Activated CD4-positive, alpha-beta T cell treated with anti-CD3 and anti-CD28 coated beads for 36 hours (primary cell): Measurements from ENCODE around the gene USPL1. TPM values are rescaled to one million over a fixed set of nuclear protein-coding genes. Genes with fewer than 3 reads are reported as not detected.
"Not testable (repeated sequence)": the region's sequence is repeated elsewhere in the genome, so short reads cannot be mapped to it uniquely, and the experiment has no call there.

Experiments used
- ATAC-seq: fragments of 200-7000 bp; cut with Tn5 transposase; one replicate; pipeline ENCODE4 v1.10.0; 2021; ENCODE audit warnings: mild to moderate bottlenecking, moderate library complexity
- CTCF ChIA-PET: fragments of 350-600 bp; sonication (Branson Sonifier 250); formaldehyde crosslinking; loops from one replicate; lab custom pipeline; 2021; ENCODE audit warnings: antibody characterized with exemption; lab: Charles Lee
- POLR2A ChIA-PET: fragments of 350-600 bp; sonication (Branson Sonifier 250); formaldehyde crosslinking; loops from one replicate; lab custom pipeline; 2021; ENCODE audit warnings: antibody characterized with exemption, inconsistent platforms; lab: Charles Lee
- DNase-seq: peaks from one replicate; pipeline ENCODE4 v3.0.0-alpha.2; 2020
- H3K27ac Mint-ChIP-seq: one replicate; pipeline ENCODE4 v1.8.0; 2021; ENCODE audit warnings: mixed read lengths
- H3K27me3 Mint-ChIP-seq: one replicate; pipeline ENCODE4 v1.8.0; 2021; ENCODE audit warnings: mixed read lengths
- H3K36me3 Mint-ChIP-seq: one replicate; pipeline ENCODE4 v1.8.0; 2021; ENCODE audit warnings: low read depth, mixed read lengths
- H3K4me1 Mint-ChIP-seq: one replicate; pipeline ENCODE4 v1.8.0; 2021; ENCODE audit warnings: mixed read lengths
- H3K4me3 Mint-ChIP-seq: one replicate; pipeline ENCODE4 v1.8.0; 2021; ENCODE audit warnings: mild to moderate bottlenecking, moderate library complexity, mixed read lengths
- H3K9me3 Mint-ChIP-seq: one replicate; pipeline ENCODE4 v1.8.0; 2021; ENCODE audit warnings: low read depth, mixed read lengths
- intact Hi-C, 2 experiments: fragments of 100-400 bp; cut with DNase I in 1 of 2; cut with micrococcal nuclease in 1 of 2; formaldehyde crosslinking; loops; one replicate each; pipeline versions ENCODE4 v1.14.2 to v1.15.1; 2022 to 2024; cut with DNase I, micrococcal nuclease
- total RNA-seq, 2 experiments: library from RNA; stranded (reverse); gene quantifications; one replicate each; pipeline ENCODE4 v1.2.3, GENCODE V29; 2021

USPL1 gene
- total RNA-seq, 2 experiments from 2014 or later = 14.8 to 16.9 TPM

GRCh38 chr13:30629527-30629926 lies 11.8 kb downstream of the USPL1 start:
- peaks cover 44% of the 10 kb centered on the region for H3K4me1 Mint-ChIP-seq
- ATAC-seq (no peak), DNase-seq (no peak)
- H3K27me3 Mint-ChIP-seq = no peaks in the 10 kb centered on the region
- ChIA-PET POLR2A (interaction anchor here (0.7 kb wide), 1 partner anchor 107 kb away, joined by 5 read pairs; no protein-coding TSS in a partner anchor), CTCF (interaction anchor here (0.5 to 1.5 kb wide), 2 partner anchors 9 to 499 kb away, joined by 3 read pairs; no protein-coding TSS in a partner anchor)
- H3K27ac Mint-ChIP-seq = no peak overlapping the region
- H3K4me3 Mint-ChIP-seq = no peak overlapping the region
- intact Hi-C loops = no loop called here
- peaks cover 56% of the 10 kb centered on the region for H3K36me3 Mint-ChIP-seq
- peaks cover 4% of the 10 kb centered on the region for H3K9me3 Mint-ChIP-seq

GRCh38 chr13:30633861-30634260 lies 16.1 kb downstream of the USPL1 start:
- CTCF ChIA-PET = interaction anchor here (1.1 kb wide), 1 partner anchor 11 kb away, joined by 5 read pairs; no protein-coding TSS in a partner anchor
- H3K9me3 Mint-ChIP-seq = peaks cover 4% of the 10 kb centered on the region
- POLR2A ChIA-PET = no interaction called here
- ATAC-seq = no peak
- peaks cover 48% of the 10 kb centered on the region for H3K4me1 Mint-ChIP-seq
- H3K36me3 Mint-ChIP-seq = peaks cover 66% of the 10 kb centered on the region
- DNase-seq = no peak
- intact Hi-C loops = no loop called here
- no peaks in the 10 kb centered on the region for H3K27me3 Mint-ChIP-seq
- H3K4me3 Mint-ChIP-seq = no peak overlapping the region
- H3K27ac Mint-ChIP-seq = no peak overlapping the region

GRCh38 chr13:30634838-30635237 lies 17.1 kb downstream of the USPL1 start:
- no peak for DNase-seq

GRCh38 chr13:30638301-30638700 lies 20.6 kb downstream of the USPL1 start:
- Mint-ChIP-seq H3K36me3 (peaks cover 56% of the 10 kb centered on the region), H3K27me3 (no peaks in the 10 kb centered on the region), H3K27ac (no peak overlapping the region), H3K4me3 (no peak overlapping the region), H3K4me1 (peaks cover 36% of the 10 kb centered on the region), H3K9me3 (peaks cover 4% of the 10 kb centered on the region)
- ChIA-PET CTCF (interaction anchor here (1.4 kb wide), 1 partner anchor 8 kb away, joined by 3 read pairs; no protein-coding TSS in a partner anchor), POLR2A (no interaction called here)
- ATAC-seq = no peak
- intact Hi-C loops = no loop called here
- DNase-seq = no peak

More at GRCh38 chr13:30634838-30635237, 17.1 kb downstream of the USPL1 start:
- Mint-ChIP-seq H3K4me1 (peaks cover 46% of the 10 kb centered on the region), H3K36me3 (peaks cover 61% of the 10 kb centered on the region), H3K27me3 (no peaks in the 10 kb centered on the region), H3K9me3 (peaks cover 4% of the 10 kb centered on the region), H3K4me3 (no peak overlapping the region), H3K27ac (no peak overlapping the region)
- ATAC-seq = no peak
- ChIA-PET POLR2A (interaction anchor here (0.7 kb wide), 1 partner anchor 168 kb away, joined by 3 read pairs; no protein-coding TSS in a partner anchor), CTCF (interaction anchor here (0.6 to 1.5 kb wide), 5 partner anchors 9 to 66 kb away, joined by 3 to 7 read pairs (median 3); no protein-coding TSS in a partner anchor)
- intact Hi-C loops = no loop called here

GRCh38 chr13:30639671-30640070 lies 22.0 kb downstream of the USPL1 start:
- Mint-ChIP-seq H3K4me3 (no peak overlapping the region), H3K4me1 (peaks cover 27% of the 10 kb centered on the region), H3K36me3 (peaks cover 50% of the 10 kb centered on the region), H3K9me3 (no peaks in the 10 kb centered on the region), H3K27me3 (no peaks in the 10 kb centered on the region), H3K27ac (no peak overlapping the region)
- ATAC-seq (no peak), DNase-seq (no peak)
- intact Hi-C loops = no loop called here
- ChIA-PET POLR2A (no interaction called here), CTCF (interaction anchor here (1.4 kb wide), 1 partner anchor 18 kb away, joined by 3 read pairs; no protein-coding TSS in a partner anchor)

- H3K4me1 Mint-ChIP-seq = peaks cover 14% of the 10 kb centered on the region
- intact Hi-C loops, DNase-seq, H3K27me3 Mint-ChIP-seq, ATAC-seq, POLR2A ChIA-PET, H3K27ac Mint-ChIP-seq, H3K4me3 Mint-ChIP-seq, H3K9me3 Mint-ChIP-seq, CTCF ChIA-PET: not testable (repeated sequence)
- H3K36me3 Mint-ChIP-seq = peaks cover 44% of the 10 kb centered on the region
These were observed 23.5 kb downstream of the USPL1 start for GRCh38 chr13:30641173-30641572.

GRCh38 chr13:30645629-30646028 lies 27.9 kb downstream of the USPL1 start:
- ATAC-seq = no peak
- POLR2A ChIA-PET = no interaction called here
- peaks cover 6% of the 10 kb centered on the region for H3K4me1 Mint-ChIP-seq
- no peaks in the 10 kb centered on the region for H3K9me3 Mint-ChIP-seq
- intact Hi-C loops = no loop called here
- H3K27me3 Mint-ChIP-seq = no peaks in the 10 kb centered on the region
- no peak overlapping the region for H3K4me3 Mint-ChIP-seq
- CTCF ChIA-PET = interaction anchor here (1.1 to 1.3 kb wide), 3 partner anchors 10 to 158 kb away, joined by 3 to 7 read pairs (median 4); no protein-coding TSS in a partner anchor
- H3K36me3 Mint-ChIP-seq = peaks cover 50% of the 10 kb centered on the region
- DNase-seq = no peak
- H3K27ac Mint-ChIP-seq = no peak overlapping the region

- Mint-ChIP-seq H3K27me3 (no peaks in the 10 kb centered on the region), H3K36me3 (peaks cover 46% of the 10 kb centered on the region), H3K4me1 (peaks cover 7% of the 10 kb centered on the region), H3K9me3 (no peaks in the 10 kb centered on the region), H3K27ac (peak overlapping the region; percentile 64), H3K4me3 (no peak overlapping the region)
- intact Hi-C loops = no loop called here
- POLR2A ChIA-PET = no interaction called here
- DNase-seq (no peak), ATAC-seq (no peak)
- CTCF ChIA-PET = interaction anchor here (0.9 kb wide), 1 partner anchor 50 kb away, joined by 3 read pairs; no protein-coding TSS in a partner anchor
These were observed 29.7 kb downstream of the USPL1 start for GRCh38 chr13:30647420-30647819.

- peaks cover 12% of the 10 kb centered on the region for H3K4me1 Mint-ChIP-seq
- no peak for ATAC-seq
- H3K9me3 Mint-ChIP-seq = no peaks in the 10 kb centered on the region
- peak overlapping the region; percentile 32 for H3K27ac Mint-ChIP-seq
- H3K36me3 Mint-ChIP-seq = peaks cover 50% of the 10 kb centered on the region
- no peak overlapping the region for H3K4me3 Mint-ChIP-seq
- no peak for DNase-seq
- intact Hi-C loops = no loop called here
- CTCF ChIA-PET = interaction anchor here (0.5 to 1.6 kb wide), 3 partner anchors 11 to 199 kb away, joined by 3 to 4 read pairs (median 3); no protein-coding TSS in a partner anchor
- POLR2A ChIA-PET = no interaction called here
- no peaks in the 10 kb centered on the region for H3K27me3 Mint-ChIP-seq
These were observed 30.3 kb downstream of the USPL1 start for GRCh38 chr13:30647824-30648521.

GRCh38 chr13:30648522-30649012 lies 30.8 kb downstream of the USPL1 start:
- no peak overlapping the region for H3K4me3 Mint-ChIP-seq
- peak overlapping the region; percentile 32 for H3K27ac Mint-ChIP-seq
- POLR2A ChIA-PET = no interaction called here
- H3K27me3 Mint-ChIP-seq = no peaks in the 10 kb centered on the region
- peaks cover 53% of the 10 kb centered on the region for H3K36me3 Mint-ChIP-seq
- DNase-seq = no peak
- H3K9me3 Mint-ChIP-seq = no peaks in the 10 kb centered on the region
- intact Hi-C loops = no loop called here
- H3K4me1 Mint-ChIP-seq = peaks cover 17% of the 10 kb centered on the region
- no peak for ATAC-seq
- CTCF ChIA-PET = interaction anchor here (0.5 to 1.6 kb wide), 2 partner anchors 12 to 200 kb away, joined by 3 to 4 read pairs; no protein-coding TSS in a partner anchor

GRCh38 chr13:30651648-30652047 lies 33.9 kb downstream of the USPL1 start:
- CTCF ChIA-PET = interaction anchor here (0.6 to 1.4 kb wide), 3 partner anchors 20 to 151 kb away, joined by 3 to 6 read pairs (median 3); no protein-coding TSS in a partner anchor
- H3K27me3 Mint-ChIP-seq, ATAC-seq, intact Hi-C loops, H3K9me3 Mint-ChIP-seq, POLR2A ChIA-PET, DNase-seq, H3K4me3 Mint-ChIP-seq, H3K27ac Mint-ChIP-seq: not testable (repeated sequence)
- Mint-ChIP-seq H3K36me3 (peaks cover 58% of the 10 kb centered on the region), H3K4me1 (peaks cover 31% of the 10 kb centered on the region)
